HG03108 (cell line): ENCODE data around the gene PRND.
"Not testable (repeated sequence)": the region's sequence is repeated elsewhere in the genome, so short reads cannot be mapped to it uniquely, and the experiment has no call there.

Experiments
- ATAC-seq: cut with Tn5 transposase; IDR thresholded peaks from one replicate; pipeline ENCODE4 v1.9.1; 2021; ENCODE audit warnings: moderate library complexity; ENCODE audit not compliant: unreplicated experiment

PRND gene

DNA sequence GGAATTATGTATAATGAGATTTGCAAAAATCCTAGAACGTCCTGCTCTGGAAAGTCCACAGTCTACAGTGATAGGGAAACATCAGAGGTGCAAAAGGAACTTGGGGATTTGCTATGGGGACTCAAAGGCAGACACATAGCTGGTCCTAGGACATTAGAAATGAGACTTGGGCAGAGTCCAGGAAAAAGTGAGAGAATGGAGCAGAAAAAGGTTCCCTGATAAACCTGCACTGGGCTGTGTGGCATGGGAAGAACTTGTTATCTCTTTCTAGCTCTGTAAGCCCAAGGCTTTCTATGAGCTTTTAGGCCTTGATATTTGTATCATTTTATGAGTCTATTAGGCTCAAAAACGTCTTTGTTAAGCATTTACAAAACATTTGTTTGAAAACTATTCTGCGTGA, 15.2 kb downstream of the PRND start:
- ATAC-seq = no peak

DNA sequence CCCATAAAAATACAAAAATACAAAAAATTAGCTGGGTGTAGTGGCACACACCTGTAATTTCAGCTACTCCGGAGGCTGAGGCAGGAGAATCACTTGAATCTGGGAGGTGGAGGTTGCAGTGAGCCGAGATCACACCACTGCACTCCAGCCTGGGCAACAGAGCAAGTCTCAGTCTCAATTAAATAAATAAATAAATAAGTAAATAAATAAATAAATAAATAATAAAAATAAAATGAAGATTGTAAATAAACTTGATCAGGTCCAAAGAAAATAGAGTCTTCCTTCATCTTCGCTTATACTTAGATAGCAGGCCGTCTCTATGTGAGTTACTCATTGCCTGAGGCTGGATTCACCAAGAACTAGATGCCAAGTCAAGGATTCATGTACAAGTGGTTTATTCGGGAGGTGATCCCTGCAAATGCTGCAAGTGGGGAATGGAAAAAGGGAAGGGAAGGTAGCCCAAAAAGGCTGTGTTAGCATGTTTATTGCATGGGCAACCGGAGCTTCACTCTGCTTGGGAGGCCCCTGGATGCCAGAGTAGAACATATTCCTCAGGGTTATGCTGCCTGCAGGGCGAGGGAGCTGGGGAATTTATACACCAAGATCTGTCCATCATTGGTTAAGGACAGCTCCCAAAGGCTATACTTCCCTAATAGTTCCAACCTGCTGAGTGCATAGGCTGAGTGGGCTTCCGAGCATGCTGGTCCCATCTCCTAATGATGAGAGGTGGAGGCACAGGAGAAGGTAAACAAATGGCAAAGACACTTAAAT, 16.3 kb downstream of the PRND start:
- ATAC-seq = no peak

DNA sequence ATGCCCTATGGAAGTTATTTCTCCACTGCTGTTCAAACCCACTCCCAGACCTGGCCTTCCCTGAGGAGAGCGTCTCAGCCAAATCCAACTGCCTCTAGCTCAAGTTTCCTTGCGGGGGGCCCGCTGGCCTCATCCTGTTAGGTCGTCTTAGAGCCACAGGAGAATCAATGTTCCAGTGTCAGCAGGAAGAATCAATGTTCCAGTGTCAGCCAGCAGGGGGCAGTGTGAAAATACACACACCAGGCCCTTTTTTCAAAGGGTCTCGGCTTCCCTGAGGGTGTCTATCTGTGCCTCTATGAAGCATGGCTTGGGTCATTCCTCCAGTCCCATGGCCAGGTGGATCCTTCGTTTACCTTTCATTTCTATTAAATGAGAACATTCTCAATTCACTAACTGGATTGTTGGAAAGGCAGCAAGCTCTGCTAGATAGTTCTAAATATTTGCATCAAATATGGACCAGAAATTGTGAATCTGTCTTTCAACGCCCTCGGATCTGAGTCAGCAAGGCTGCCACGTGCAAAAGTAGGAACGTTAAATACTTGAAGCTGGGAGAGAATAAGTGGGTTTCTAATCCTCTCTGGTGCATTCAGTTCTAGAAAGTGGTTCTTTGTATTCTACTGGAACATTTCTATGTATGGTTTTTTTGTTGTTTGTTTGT, 19.2 kb downstream of the PRND start:
- no peak for ATAC-seq

DNA sequence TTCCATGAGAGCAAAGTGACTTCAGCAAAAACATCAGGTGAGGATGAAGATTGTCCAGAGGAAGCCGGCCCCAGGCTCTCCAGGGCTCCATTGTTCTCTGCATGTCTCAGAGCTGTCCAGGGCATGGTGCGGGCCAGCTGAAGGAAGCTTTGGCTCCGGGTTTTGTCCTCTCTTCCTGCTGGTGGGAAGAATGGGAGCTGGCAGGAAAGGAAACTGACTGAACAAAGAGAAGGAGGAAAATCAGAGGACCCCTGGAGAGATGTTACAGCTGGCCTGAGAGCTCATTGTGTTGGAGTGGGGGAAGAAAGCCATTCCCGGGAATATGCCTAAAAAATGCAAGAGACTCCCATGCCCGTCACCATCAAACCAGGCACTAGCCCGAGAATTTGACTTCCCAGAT, 27.1 kb downstream of the PRND start:
- ATAC-seq = no peak

DNA sequence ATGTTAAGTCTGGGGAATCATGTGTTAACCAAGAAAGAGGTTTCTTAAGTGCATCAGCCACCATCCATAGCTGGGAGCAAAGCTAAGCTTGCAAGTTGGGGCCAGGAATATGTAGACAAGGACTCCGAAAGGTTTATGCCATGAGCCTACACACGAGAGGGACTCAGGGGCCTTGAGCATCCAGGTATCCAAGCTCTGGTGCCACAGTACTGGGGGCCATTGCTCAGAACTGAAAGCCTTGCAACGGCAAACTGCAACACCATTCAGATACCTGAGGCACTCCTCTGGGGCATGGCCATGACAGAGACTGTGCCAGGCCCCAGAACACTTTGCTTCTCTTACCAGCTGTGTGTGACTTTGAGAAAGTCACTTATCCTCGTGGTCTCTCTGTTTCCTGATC, 27.6 kb downstream of the PRND start:
- ATAC-seq = no peak

DNA sequence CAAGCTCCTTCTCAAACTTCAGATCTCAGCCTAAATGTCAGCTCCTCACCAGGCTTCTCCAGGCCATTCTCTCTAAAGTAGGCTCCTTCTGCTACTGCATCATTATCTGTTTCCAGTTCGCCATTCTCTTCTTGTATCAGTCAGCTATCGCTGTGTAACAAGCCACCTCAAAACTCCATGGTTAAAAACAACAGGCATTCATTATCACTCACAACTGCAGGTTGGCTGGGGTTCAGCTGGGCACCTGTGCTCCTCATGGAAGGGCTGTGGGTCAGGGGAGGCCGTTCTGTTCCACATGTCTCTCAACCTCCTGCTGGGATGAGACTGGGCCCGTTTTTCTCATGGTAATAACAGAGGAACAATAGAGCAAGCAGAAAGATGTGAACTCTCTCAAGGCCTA, 28.7 kb downstream of the PRND start:
- ATAC-seq = no peak

DNA sequence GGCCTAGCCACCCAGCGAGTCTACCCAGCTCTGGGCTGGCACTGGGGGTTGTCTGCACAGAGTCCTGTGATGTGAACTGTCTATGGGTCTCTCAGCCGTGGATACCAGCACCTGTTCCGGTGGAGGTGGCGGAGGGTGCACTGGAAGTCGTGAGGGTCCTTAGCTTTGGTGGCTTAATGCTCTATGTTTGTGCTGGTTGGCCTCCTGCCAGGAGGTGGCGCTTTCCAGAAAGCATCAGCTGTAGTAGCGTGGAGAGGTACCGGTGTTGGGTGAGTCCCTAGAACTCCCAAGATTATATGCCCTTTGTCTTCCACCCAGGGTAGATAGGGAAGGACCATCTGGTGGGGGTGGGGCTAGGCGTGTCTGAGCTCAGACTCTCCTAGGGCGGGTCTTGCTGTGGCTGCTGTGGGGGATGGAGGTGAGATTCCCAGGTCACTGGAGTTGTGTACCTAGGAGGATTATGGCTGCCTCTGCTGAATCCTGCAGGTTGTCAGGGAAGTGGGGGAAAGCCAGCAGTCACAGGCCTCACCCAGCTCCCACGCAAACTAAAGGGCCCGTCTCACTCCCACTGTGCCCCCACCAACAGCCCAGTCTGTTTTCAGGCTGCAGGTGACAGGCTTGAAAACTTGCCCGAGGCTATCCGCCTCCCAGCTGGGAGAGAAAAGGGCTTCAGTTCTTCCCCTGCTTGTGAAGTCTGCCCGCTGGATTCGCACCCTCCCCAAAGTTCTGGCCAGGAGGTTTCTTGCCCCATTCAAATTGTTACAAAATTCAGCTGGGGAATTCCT, 37.6 kb downstream of the PRND start:
- ATAC-seq = not testable (repeated sequence)

DNA sequence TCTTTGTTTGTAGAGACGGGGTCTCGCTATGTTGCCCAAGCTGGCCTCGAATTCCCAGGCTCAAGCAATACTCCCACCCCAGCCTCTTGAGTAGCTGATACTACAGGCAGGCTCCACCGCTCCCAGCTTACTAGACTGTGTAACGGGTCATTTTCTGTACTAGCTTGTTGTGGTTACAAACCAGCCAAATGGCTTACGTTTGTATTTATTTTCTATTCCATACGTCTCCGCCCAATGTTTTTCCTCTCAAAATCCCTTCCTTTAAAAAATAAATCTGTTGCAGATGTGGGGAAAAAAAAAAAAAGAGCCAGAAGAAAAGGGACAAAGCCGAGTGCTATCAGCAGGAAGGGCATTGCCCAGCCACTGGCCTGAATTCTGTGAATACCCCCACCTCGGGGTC, 41.6 kb downstream of the PRND start:
- no peak for ATAC-seq

DNA sequence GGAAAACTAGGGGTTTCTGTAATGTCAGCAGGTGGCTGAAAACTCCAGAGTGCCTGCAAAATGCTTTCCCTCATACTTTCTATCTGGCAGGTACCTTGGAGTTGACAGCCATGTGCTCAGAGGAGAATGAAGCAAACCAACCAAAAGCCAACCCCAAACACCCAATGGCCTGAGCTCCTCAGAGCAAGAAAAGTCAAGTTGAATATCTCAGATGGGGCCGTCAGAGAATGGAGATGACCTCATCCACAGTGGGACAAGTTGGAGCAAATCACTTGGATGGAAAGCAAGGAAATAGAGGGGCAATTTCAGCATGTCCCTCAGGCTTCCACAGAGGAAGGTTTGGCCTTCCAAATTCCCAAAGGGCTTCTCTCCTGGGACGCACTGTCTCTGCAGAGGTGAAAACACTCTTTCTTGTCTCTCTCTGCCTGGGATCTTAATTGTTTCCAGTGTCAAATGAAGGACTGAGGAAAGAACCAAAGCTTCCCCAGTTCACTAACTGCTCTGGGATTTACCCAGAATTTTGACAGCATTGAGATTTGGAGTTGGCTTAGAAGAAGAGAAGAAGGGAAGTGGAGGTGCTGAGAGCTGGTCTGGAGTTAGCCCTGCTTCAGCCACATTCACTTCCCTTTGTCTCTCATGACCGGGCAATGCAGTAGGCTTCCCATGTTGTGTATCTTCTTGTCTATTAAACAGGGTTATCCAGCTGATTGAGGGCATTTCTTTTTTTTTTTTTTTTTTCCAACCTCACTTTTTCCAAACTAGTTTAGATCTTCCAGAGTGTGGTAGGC, 42.2 kb downstream of the PRND start:
- no peak for ATAC-seq

DNA sequence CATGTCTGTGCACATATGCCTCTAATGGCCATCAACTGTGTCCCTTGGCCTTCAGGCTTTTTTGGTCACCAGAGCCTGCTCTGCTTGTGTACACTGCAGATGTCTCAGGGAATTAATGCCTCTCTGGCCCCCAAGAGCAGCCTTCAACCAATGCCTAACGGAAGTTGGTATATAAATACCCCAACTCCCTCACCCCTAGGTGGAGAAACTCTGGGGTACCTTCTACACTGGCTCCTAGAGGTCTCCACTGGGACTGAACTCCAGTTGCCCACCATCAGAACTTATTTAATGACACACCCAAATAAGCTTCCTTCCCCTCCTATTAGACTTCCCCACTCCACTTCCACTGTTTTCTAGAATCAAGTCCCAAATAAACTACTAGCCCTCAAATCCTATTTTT, 43.1 kb downstream of the PRND start:
- no peak for ATAC-seq

DNA sequence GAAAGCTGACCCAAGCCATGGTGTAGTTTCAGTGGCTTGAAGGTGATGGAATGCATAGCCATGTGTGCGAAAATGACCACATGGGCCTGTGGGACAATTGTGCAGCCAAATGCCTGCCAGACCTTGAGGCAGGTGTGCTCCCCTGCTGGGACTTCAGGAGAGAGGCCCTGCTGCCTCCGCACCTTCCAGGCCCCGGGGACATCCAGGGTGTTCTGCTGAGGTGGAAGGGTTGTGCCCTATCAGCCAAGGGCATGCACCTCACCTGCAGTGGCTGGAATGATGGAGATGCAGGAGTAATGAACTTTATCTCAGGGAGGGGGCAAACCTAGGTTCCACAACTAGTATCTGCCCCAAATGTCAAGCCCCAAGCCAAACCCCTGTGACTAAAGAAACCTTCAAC, 44.0 kb downstream of the PRND start:
- no peak for ATAC-seq

DNA sequence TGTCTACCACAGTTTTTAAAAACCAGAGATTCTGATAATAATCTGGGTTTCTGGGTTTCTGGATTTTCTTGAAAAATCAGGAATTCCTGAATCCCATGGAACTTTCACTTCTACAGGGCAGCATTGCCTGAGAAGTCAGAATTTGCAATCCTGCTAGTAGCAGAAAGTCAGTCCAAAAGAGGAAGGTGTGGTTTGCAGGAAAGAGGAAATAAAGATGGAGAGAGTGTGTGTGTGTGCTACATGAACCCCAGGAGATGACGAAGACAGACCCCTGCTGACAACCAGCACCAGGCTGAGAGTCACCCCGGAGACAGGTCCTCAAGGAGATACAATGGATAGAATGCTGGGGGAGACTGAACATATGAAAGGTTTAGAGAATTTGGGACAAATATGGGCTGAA, 44.9 kb downstream of the PRND start:
- no peak for ATAC-seq

DNA sequence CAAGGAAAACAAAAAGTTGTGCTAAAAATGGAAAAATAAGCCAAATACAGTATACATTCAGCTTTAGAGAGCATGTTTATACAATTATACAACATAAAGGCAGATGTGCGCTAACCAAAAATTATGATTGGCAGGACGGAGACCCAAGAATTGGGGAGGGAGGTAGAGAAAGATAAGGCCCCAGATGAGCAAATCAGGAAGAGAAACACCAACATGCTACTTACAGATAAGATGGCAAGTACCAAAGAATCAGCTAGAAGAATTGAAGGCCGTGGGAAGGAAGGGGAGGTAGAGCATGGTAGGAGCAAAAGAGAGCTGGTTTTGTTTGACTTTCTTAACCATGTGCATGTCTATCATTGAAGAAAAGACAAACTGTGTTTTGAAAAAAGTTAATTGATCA, 45.4 kb downstream of the PRND start:
- ATAC-seq = no peak

DNA sequence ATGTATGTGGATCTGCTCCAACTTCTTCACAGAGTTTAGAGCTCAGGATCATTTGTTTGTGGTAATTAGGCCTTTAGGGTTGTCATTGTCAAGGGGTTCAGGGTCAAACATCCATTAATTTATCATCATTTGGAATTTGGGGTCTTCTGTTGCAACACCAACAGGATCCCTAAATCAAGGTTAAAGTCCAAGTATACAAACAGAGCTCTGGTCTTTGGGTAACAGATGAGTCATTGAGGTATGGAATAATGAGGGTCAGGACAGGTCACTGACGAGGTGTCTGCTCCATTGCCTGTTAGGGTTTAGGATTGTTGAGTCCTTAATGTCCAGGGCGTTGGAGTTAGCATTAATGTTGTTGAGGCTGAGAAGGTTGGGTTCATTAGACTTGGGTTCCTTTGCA, 47.6 kb downstream of the PRND start:
- no peak for ATAC-seq

DNA sequence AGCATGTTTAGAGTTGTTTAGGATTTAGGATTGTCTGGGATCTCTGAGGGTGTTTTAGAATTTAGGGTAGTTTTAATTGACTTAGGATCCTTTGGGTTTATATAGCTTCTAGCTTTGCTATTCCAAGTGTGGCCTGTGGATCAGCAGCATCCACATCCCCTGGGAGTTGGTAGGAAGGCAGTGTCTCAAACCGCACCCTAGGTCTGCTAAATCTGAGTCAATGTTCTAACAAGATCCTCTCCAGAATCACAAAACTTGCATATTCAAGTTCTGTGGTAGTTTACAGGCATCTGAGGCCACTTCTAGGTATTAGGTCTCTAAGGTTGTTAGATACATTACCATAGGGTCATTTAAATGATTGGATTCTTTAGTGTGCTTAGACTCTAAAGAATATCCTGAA, 48.3 kb downstream of the PRND start:
- no peak for ATAC-seq

DNA sequence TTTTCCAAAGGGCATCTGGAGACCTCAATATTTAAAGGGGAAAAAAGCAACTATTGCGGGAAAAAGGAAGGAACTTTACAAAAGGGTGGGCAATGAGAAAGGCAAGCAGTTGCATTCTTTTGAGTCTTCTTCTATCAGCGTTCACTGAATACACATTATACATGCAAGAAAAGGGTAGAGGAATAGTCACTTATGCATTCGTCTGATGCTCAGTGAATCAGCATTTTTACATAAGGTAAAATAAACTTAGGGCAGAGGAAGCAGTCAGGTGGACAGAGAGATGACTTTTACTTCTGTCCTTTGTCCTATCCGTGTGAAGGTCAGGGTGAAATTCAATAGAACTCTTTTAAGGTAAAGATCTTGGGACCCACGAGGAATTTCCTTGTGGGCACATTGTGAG, 49.3 kb downstream of the PRND start:
- no peak for ATAC-seq

DNA sequence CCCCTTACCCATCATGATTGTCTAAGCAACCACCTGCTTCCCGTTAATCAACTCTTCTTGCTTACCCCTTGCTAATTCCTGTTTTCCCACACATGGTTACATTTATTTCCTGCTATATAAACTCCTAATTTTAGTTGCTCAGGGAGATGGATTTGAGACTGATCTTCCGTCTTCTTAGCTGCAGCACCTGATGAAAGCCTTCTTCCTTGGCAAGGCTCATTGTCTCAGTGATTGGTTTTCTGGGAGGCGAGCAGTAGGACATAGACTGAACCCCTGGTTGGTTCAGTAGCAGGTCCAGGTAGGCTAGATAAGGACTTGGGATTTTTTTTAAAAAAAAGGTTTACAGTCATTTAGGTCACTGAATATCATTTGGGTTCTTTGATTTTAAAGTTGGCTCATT, 50.4 kb downstream of the PRND start:
- no peak for ATAC-seq

DNA sequence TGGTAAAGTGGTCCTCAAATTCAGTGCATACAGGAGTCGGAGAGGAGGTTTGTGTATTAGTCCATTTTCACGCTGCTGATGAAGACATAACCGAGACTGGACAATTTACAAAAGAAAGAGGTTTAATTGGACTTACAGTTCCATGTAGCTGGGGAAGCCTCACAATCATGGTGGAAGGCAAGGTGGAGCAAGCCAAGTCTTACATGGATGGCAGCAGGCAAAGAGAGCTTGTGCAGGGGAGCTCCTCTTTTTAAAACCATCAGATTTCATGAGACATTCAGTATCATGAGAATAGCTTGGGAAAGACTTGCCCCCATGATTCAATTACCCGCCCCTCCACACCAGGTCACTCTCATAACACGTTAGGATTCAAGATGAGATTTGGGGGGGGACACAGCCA, 51.3 kb downstream of the PRND start:
- ATAC-seq = not testable (repeated sequence)

DNA sequence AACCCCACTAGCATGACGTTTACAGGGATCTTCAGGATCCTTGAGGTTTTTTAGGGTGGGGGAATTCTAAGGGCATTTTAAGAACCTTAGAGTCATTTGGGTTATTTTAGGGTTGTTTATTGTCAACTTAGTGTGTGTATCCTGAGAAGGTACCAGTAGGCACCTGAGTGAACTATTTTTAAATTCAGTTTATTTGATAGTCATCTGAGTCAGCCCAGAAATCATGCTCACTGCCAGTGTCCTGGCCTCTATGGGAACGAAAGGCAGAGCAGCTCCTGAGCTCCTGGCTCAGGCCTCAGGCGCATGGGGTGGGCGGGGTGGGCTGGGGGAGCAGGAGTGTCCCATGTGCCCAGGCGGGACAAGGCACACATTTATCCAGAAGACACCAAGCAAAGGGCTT, 52.0 kb downstream of the PRND start:
- ATAC-seq = no peak

DNA sequence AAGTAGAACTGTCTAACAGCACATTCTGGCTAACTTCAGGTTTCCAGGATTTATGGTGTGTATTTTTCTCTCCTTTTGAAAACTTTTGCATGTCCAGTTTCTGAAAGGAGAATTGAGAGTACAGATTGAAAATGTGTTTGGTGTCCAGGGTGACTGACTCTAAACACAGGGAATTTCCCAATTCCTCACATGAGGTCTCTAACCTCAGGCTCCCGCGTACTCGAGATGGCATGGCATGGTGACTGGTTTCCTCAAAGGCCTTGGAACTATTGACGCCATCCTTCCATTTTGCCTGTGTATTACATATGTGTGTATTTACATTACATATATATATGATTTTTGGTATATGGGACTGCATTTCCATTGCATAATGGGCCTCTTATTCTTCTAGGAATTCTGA, 52.5 kb downstream of the PRND start:
- no peak for ATAC-seq

DNA sequence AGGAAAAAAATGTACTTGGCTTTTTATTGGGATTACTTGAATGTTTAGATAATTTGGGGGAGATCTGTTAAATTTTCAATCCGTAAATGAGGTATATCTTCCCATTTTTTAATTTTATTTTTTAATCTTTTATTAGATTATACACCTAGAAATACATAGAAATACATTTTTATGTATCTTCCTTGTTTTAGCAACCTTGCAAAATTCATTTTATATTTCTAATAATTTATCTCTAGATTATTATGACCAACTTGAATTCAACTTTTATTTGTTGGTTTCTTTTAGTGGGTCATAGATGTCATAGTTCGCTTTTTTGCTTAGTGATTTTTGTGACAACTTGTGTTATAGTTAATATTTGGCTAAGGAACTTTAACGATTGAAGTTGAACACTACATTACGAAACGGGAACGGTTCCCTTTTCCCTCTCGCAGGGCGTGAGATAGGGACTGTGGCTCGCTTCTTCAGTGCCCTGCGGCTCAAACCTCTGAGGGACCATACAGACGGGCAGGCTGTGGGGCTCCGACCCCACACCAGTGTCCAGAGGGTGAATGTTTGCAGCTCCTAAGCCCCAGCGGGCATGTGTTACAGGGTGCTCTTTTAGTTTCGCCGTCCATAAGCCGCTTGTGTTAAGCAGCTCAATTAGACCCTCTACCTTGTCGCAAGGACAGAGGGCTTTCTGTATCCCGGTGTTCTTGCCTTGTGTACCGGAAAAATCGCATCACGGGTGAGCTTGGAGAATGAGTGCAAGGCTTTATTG, 53.8 kb downstream of the PRND start:
- no peak for ATAC-seq
